ENCODE measurements around the gene IGSF9.

IGSF9 gene

GRCh38 chr1:159983681-159984080 lies 38.3 kb upstream of the IGSF9 start:
- no peak for TF ChIP-seq CTCF (conservative IDR thresholded peaks at IDR 0.05; ENCODE audit: low read depth)
- no peak for DNase-seq (ENCODE audit: low spot score)
- ChIA-PET POLR2A (ENCODE audit: low non-redundant PET) (no interaction called here), CTCF (no interaction called here)
- H3K27ac ChIP-seq: no peak overlapping the region

- ChIA-PET CTCF (interaction anchor here (0.7 to 1.5 kb wide), 2 partner anchors 25 to 32 kb away, joined by 3 read pairs; no protein-coding TSS in a partner anchor), POLR2A (ENCODE audit: low non-redundant PET) (no interaction called here)
- TF ChIP-seq CTCF (conservative IDR thresholded peaks at IDR 0.05; ENCODE audit: low read depth): no peak
- no peak for DNase-seq (ENCODE audit: low spot score)
- no peak overlapping the region for H3K27ac ChIP-seq
Measured at GRCh38 chr1:159982280-159982679, 36.9 kb upstream of the IGSF9 start.

- ChIA-PET CTCF (no interaction called here), POLR2A (ENCODE audit: low non-redundant PET) (no interaction called here)
- no peak for TF ChIP-seq CTCF (conservative IDR thresholded peaks at IDR 0.05; ENCODE audit: low read depth)
Measured at GRCh38 chr1:159981351-159982055, 36.1 kb upstream of the IGSF9 start.

GRCh38 chr1:159980786-159981185 lies 35.4 kb upstream of the IGSF9 start:
- no peak for DNase-seq (ENCODE audit: low spot score)
- ChIA-PET POLR2A (ENCODE audit: low non-redundant PET) (no interaction called here), CTCF (interaction anchor here (0.7 kb wide), 1 partner anchor 311 kb away, joined by 3 read pairs; no protein-coding TSS in a partner anchor)
- no peak overlapping the region for H3K27ac ChIP-seq
- no peak for TF ChIP-seq CTCF (conservative IDR thresholded peaks at IDR 0.05; ENCODE audit: low read depth)

More at GRCh38 chr1:159981351-159982055, 36.1 kb upstream of the IGSF9 start:
- no peak overlapping the region; the same call in 1 of the 2 replicates for H3K27ac ChIP-seq
- DNase-seq (ENCODE audit: low spot score): no peak

GRCh38 chr1:159980076-159980475 lies 34.7 kb upstream of the IGSF9 start:
- TF ChIP-seq CTCF (conservative IDR thresholded peaks at IDR 0.05; ENCODE audit: low read depth): no peak
- POLR2A ChIA-PET (ENCODE audit: low non-redundant PET): no interaction called here
- H3K27ac ChIP-seq: no peak overlapping the region
- no peak for DNase-seq (ENCODE audit: low spot score)
- CTCF ChIA-PET: interaction anchor here (0.7 kb wide), 1 partner anchor 311 kb away, joined by 3 read pairs; no protein-coding TSS in a partner anchor

- TF ChIP-seq CTCF (conservative IDR thresholded peaks at IDR 0.05; ENCODE audit: low read depth): no peak
- POLR2A ChIA-PET (ENCODE audit: low non-redundant PET): no interaction called here
- CTCF ChIA-PET: interaction anchor here (0.7 to 1.4 kb wide), 2 partner anchors 29 to 487 kb away, joined by 5 to 6 read pairs; no protein-coding TSS in a partner anchor
- H3K27ac ChIP-seq: no peak overlapping the region
- no peak for DNase-seq (ENCODE audit: low spot score)
Measured at GRCh38 chr1:159979257-159979656, 33.8 kb upstream of the IGSF9 start.

All from RWPE1 (cell line).